Renal cortex interstitium (tissue), 11 donors: ENCODE data around the gene KCNH2. TPM values are rescaled to one million over a fixed set of nuclear protein-coding genes. Genes with fewer than 3 reads are reported as not detected.
"Not testable (repeated sequence)": the region's sequence is repeated elsewhere in the genome, so short reads cannot be mapped to it uniquely, and the experiment has no call there.

ENCODE experiments used
- DNase-seq, 11 donors: peaks; one replicate each; pipeline ENCODE4 v3.0.0-alpha.2; 2013; ENCODE audit warnings: low read depth in 9 of 11, low spot score in 4 of 11; ENCODE audit errors: extremely low read depth in 1 of 11
- polyA plus RNA-seq, 3 donors: library from polyadenylated mRNA; unstranded; fragments of 120-200 nt; gene quantifications; one replicate each; pipeline ENCODE4 v1.2.1, GENCODE V29; 2013; ENCODE audit not compliant: insufficient read length in 3 of 3

KCNH2 gene
- polyA plus RNA-seq, 3 donors = 13.6 to 21.8 (median 20.2) TPM

- no peak for DNase-seq
Observed at GRCh38 chr7:150927157-150927955, 50.8 kb downstream of the KCNH2 start.

- DNase-seq = no peak
Observed at GRCh38 chr7:150926066-150926465, 52.1 kb downstream of the KCNH2 start.

GRCh38 chr7:150924369-150924781 is 53.7 kb downstream of the KCNH2 start:
- DNase-seq = no peak

GRCh38 chr7:150923802-150924201 is 54.3 kb downstream of the KCNH2 start:
- DNase-seq = no peak

GRCh38 chr7:150923196-150923595 is 54.9 kb downstream of the KCNH2 start:
- no peak for DNase-seq

- DNase-seq = no peak
Observed at GRCh38 chr7:150919160-150919559, 59.0 kb downstream of the KCNH2 start.

GRCh38 chr7:150918378-150918777 is 59.7 kb downstream of the KCNH2 start:
- no peak for DNase-seq

- no peak for DNase-seq
Observed at GRCh38 chr7:150917969-150918368, 60.2 kb downstream of the KCNH2 start.

- DNase-seq = no peak
Observed at GRCh38 chr7:150916670-150917069, 61.5 kb downstream of the KCNH2 start.

- no peak for DNase-seq
Observed at GRCh38 chr7:150914966-150915365, 63.2 kb downstream of the KCNH2 start.

GRCh38 chr7:150914196-150914595 is 63.9 kb downstream of the KCNH2 start:
- no peak for DNase-seq

- no peak for DNase-seq
Observed at GRCh38 chr7:150912427-150912826, 65.7 kb downstream of the KCNH2 start.

GRCh38 chr7:150911590-150912267 is 66.4 kb downstream of the KCNH2 start:
- DNase-seq = no peak

- DNase-seq = no peak
Observed at GRCh38 chr7:150910996-150911422, 67.1 kb downstream of the KCNH2 start.

GRCh38 chr7:150910305-150910995 is 67.7 kb downstream of the KCNH2 start:
- DNase-seq = not testable (repeated sequence)

GRCh38 chr7:150909200-150909995 is 68.7 kb downstream of the KCNH2 start:
- no peak for DNase-seq

- no peak for DNase-seq
Observed at GRCh38 chr7:150908173-150908572, 69.9 kb downstream of the KCNH2 start.

- DNase-seq = no peak
Observed at GRCh38 chr7:150904011-150904909, 73.9 kb downstream of the KCNH2 start.
